SK-N-SH (cell line): Measurements from ENCODE around the gene CCDC194. TPM values are rescaled to one million over a fixed set of nuclear protein-coding genes. Genes with fewer than 3 reads are reported as not detected.

Source experiments
- CTCF ChIA-PET: fragments of 300-600, 350-600 bp; formaldehyde crosslinking; extraction: SDS; loops from one replicate; lab custom pipeline; 2021; lab: Yijun Ruan, JAX
- POLR2A ChIA-PET: fragments of 350-600 bp; sonication (Branson Sonifier 250); formaldehyde crosslinking; extraction: SDS; loops from one replicate; lab custom pipeline; 2020; ENCODE audit warnings: antibody characterized with exemption, inconsistent platforms; lab: Yijun Ruan, JAX
- DNase-seq: peaks from one replicate; pipeline ENCODE4 v3.0.0; 2012
- H2AFZ ChIP-seq: fragments of 200-600 bp; sonication (generic); 2 replicates; pipeline ENCODE4 v1.8.1; 2016; ENCODE audit warnings: antibody characterized with exemption, mild to moderate bottlenecking, low read depth
- H3F3A ChIP-seq: fragments of 200-600 bp; sonication (generic); replicated peaks from 2 replicates; pipeline ENCODE3; 2016; ENCODE audit warnings: antibody characterized with exemption, mild to moderate bottlenecking; ENCODE audit not compliant: insufficient read depth
- H3K27ac ChIP-seq, 2 experiments: fragments of 200-500 bp in 1 of 2; fragments of 200-600 bp in 1 of 2; sonication (Bioruptor generic) in 1 of 2; sonication (generic), shearing (Covaris generic) in 1 of 2; 2 replicates each; pipeline versions ENCODE4 v1.5.1 to v1.6.1; 2014 to 2016; ENCODE audit warnings: low read depth in 2 of 2, inconsistent platforms in 1 of 2, low read length in 1 of 2, mild to moderate bottlenecking in 1 of 2, mixed read lengths in 1 of 2
- H3K27me3 ChIP-seq: fragments of 200-600 bp; sonication (generic), shearing (Covaris generic); 2 replicates; pipeline ENCODE4 v1.6.1; 2016; ENCODE audit warnings: mixed run types; ENCODE audit not compliant: insufficient read depth
- H3K36me3 ChIP-seq, 2 experiments: fragments of 200-500 bp in 1 of 2; fragments of 200-600 bp in 1 of 2; sonication (Bioruptor generic) in 1 of 2; sonication (generic) in 1 of 2; replicated peaks in 1 of 2; 2 replicates each; pipeline versions ENCODE3 to v1.5.1; 2014 to 2016; ENCODE audit warnings: low read length in 1 of 2, mild to moderate bottlenecking in 1 of 2; ENCODE audit not compliant: insufficient read depth in 2 of 2, control insufficient read depth in 1 of 2
- H3K4me1 ChIP-seq, 2 experiments: fragments of 200-500 bp in 1 of 2; fragments of 200-600 bp in 1 of 2; sonication (Bioruptor generic) in 1 of 2; sonication (generic), shearing (Covaris generic) in 1 of 2; 2 replicates each; pipeline versions ENCODE4 v1.5.1 to v1.6.1; 2014 to 2016; ENCODE audit warnings: low read depth in 1 of 2, low read length in 1 of 2, mixed run types in 1 of 2; ENCODE audit not compliant: insufficient read depth in 2 of 2, control insufficient read depth in 1 of 2
- H3K4me2 ChIP-seq: fragments of 200-600 bp; sonication (generic), shearing (Covaris generic); 2 replicates; pipeline ENCODE4 v1.6.1; 2017; ENCODE audit warnings: mixed run types
- H3K4me3 ChIP-seq, 2 experiments: fragments of 200-500 bp in 1 of 2; fragments of 200-600 bp in 1 of 2; sonication (Bioruptor generic) in 1 of 2; sonication (generic), shearing (Covaris generic) in 1 of 2; 2 replicates each; pipeline versions ENCODE4 v1.5.1 to v1.8.1; 2014 to 2016; ENCODE audit warnings: low read depth in 2 of 2, inconsistent platforms in 1 of 2, low read length in 1 of 2, mild to moderate bottlenecking in 1 of 2, mixed read lengths in 1 of 2, moderate library complexity in 1 of 2
- H3K79me2 ChIP-seq: fragments of 200-600 bp; sonication (generic); 2 replicates; pipeline ENCODE4 v1.8.1; 2017; ENCODE audit warnings: mild to moderate bottlenecking; ENCODE audit not compliant: insufficient read depth
- H3K9ac ChIP-seq: fragments of 200-600 bp; sonication (generic); 2 replicates; pipeline ENCODE4 v1.6.1; 2017; ENCODE audit warnings: mixed run types
- H3K9me2 ChIP-seq: fragments of 200-600 bp; sonication (generic); 2 replicates; pipeline ENCODE4 v1.6.1; 2017; ENCODE audit warnings: mixed run types
- H3K9me3 ChIP-seq: fragments of 200-600 bp; sonication (generic); 2 replicates; pipeline ENCODE4 v1.6.1; 2017; ENCODE audit warnings: mixed run types, mild to moderate bottlenecking, moderate library complexity
- H4K20me1 ChIP-seq: fragments of 200-600 bp; sonication (generic); 2 replicates; pipeline ENCODE4 v1.6.1; 2017; ENCODE audit warnings: mild to moderate bottlenecking, mixed run types; ENCODE audit not compliant: insufficient read depth
- ELF1 ChIP-seq: IDR thresholded peaks from 2 replicates; pipeline ENCODE4 v1.4.0; 2012
- EZH2phosphoT487 ChIP-seq: fragments of 200-600 bp; sonication (generic); IDR thresholded peaks from 2 replicates; pipeline ENCODE4 v1.6.1; 2017; ENCODE audit warnings: low read depth, mixed run types, mild to moderate bottlenecking, antibody characterized with exemption, moderate library complexity, borderline replicate concordance
- FOSL2 ChIP-seq: IDR thresholded peaks from 2 replicates; pipeline ENCODE4 v1.4.0; 2012; ENCODE audit warnings: low read depth, mild to moderate bottlenecking, moderate library complexity, borderline replicate concordance
- GABPA ChIP-seq: IDR thresholded peaks from 2 replicates; pipeline ENCODE4 v1.4.0; 2012; ENCODE audit warnings: low read depth, mild to moderate bottlenecking
- GATA2 ChIP-seq: sonication (generic); formaldehyde crosslinking; IDR thresholded peaks from 2 replicates; pipeline ENCODE4 v1.5.0; 2020; ENCODE audit warnings: mild to moderate bottlenecking, missing genetic modification reagents
- JUND ChIP-seq: IDR thresholded peaks from 2 replicates; pipeline ENCODE4 v1.4.0; 2012
- MXI1 ChIP-seq: IDR thresholded peaks from 2 replicates; pipeline ENCODE4 v1.6.1; 2012; ENCODE audit warnings: mild to moderate bottlenecking, low read depth, low read length, improper control_type of control experiment
- NRF1 ChIP-seq: IDR thresholded peaks from 2 replicates; pipeline ENCODE4 v1.6.1; 2012; ENCODE audit warnings: low read depth, mild to moderate bottlenecking, low read length
- POLR2AphosphoS5 ChIP-seq: IDR thresholded peaks from 2 replicates; pipeline ENCODE4 v1.6.1; 2012; ENCODE audit warnings: low read depth, low read length
- RAD21 ChIP-seq: IDR thresholded peaks from 2 replicates; pipeline ENCODE4 v1.6.1; 2012; ENCODE audit warnings: mild to moderate bottlenecking, low read length
- RCOR1 ChIP-seq: fragments of 150-350 bp; IDR thresholded peaks from 2 replicates; pipeline ENCODE4 v1.6.1; 2017; ENCODE audit warnings: antibody characterized with exemption, low read length
- RFX5 ChIP-seq: IDR thresholded peaks from 2 replicates; pipeline ENCODE4 v1.6.1; 2012; ENCODE audit warnings: mild to moderate bottlenecking, improper control_type of control experiment, low read length
- RXRA ChIP-seq: IDR thresholded peaks from 2 replicates; pipeline ENCODE4 v1.4.0; 2012; ENCODE audit warnings: low read depth, mild to moderate bottlenecking, borderline replicate concordance
- SIN3A ChIP-seq: IDR thresholded peaks from 2 replicates; pipeline ENCODE4 v1.6.1; 2012; ENCODE audit warnings: low read depth, mild to moderate bottlenecking, low read length, moderate library complexity, borderline replicate concordance
- SMC3 ChIP-seq: IDR thresholded peaks from 2 replicates; pipeline ENCODE4 v1.6.1; 2012; ENCODE audit warnings: low read depth, low read length, improper control_type of control experiment
- TAF1 ChIP-seq: IDR thresholded peaks from 2 replicates; pipeline ENCODE4 v1.6.1; 2012; ENCODE audit warnings: low read depth, mild to moderate bottlenecking, low read length, moderate library complexity, borderline replicate concordance
- YY1 ChIP-seq: IDR thresholded peaks from 2 replicates; pipeline ENCODE4 v1.4.0; 2012; ENCODE audit warnings: low read depth, mild to moderate bottlenecking
- WGBS: methylation state at CpG from one replicate; pipeline ENCODE4 v1.1.6; 2017; ENCODE audit warnings: low lambda C conversion rate; 5-methylcytosine and 5-hydroxymethylcytosine counted together
- polyA plus RNA-seq, 3 experiments: library from polyadenylated mRNA; depleted of rRNA; stranded (reverse); fragments of >200 nt; gene quantifications; 2 replicates each; pipeline ENCODE4 v1.2.3, GENCODE V29; 2012
- TF ChIP-seq, protein P1 (sequence below): fragments of 200-600 bp; sonication (generic); IDR thresholded peaks from 2 replicates; pipeline ENCODE4 v1.6.1; 2017; ENCODE audit warnings: antibody characterized with exemption, mild to moderate bottlenecking, moderate library complexity
- TF ChIP-seq, protein P2 (sequence below): IDR thresholded peaks from 2 replicates; pipeline ENCODE4 v1.6.1; 2012; ENCODE audit warnings: mild to moderate bottlenecking, low read depth, low read length, moderate library complexity
- TF ChIP-seq, protein P3 (sequence below): IDR thresholded peaks from 2 replicates; pipeline ENCODE4 v1.4.0; 2012; ENCODE audit warnings: low read depth, borderline replicate concordance
- TF ChIP-seq, protein P4 (sequence below): IDR thresholded peaks from 2 replicates; pipeline ENCODE4 v1.4.0; 2012; ENCODE audit warnings: low read depth

The CCDC194 gene
- polyA plus RNA-seq, 1 of the 3 experiments (the other 2 are of a cell fraction) = not detected

DNA sequence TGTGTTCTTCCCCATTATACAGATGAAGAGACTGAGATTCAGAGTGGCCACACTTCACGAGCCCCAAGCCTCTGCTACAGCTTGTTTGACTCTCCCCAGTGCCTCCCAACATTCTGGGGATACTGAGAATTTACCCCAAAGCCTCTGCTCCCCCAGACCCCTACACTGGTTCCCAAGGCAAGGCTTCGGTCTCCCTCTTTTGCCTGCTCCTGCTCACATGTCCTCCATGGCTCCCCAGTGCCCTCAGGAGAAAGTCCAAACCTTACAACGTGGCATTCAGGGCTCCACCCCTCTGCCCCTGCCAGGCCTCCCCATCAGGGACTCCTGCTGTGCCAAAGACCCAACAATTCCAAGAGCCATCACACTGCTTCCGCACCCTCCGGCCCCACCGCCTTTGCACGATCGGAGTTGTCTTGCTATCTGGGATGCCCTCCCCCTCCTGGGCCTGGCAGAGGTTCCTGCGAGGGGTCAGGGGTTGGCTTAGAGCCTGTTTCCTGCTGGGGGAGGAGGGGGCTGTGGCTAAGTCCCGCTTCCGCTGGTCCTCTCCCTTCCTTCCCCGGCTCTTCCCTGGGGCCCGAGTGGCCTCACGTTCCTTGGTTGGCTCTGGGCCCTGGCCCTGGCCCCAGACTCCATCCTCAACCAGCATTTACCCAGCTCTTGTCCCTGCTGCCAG lies 41.3 kb downstream of the CCDC194 start:
- Histone ChIP-seq H3K79me2 (no peaks in the 10 kb centered on the region), H3F3A (no peaks in the 10 kb centered on the region), H3K4me1 (peaks cover 5 to 6% of the 10 kb centered on the region in 2 experiments; a peak in 1 of 4 replicates), H3K27ac (no peak overlapping the region), H3K9ac (no peak overlapping the region), H3K4me3 (no peak overlapping the region), H3K4me2 (no peak overlapping the region), H3K27me3 (no peaks in the 10 kb centered on the region), H4K20me1 (no peaks in the 10 kb centered on the region), H3K36me3 (no peaks in the 10 kb centered on the region), H3K9me2 (no peaks in the 10 kb centered on the region), H3K9me3 (no peaks in the 10 kb centered on the region), H2AFZ (no peak overlapping the region)
- DNase-seq = no peak
- POLR2A ChIA-PET = no interaction called here
- no peak for TF ChIP-seq JUND
- TF ChIP-seq POLR2AphosphoS5 = no peak
- TF ChIP-seq RFX5 = no peak
- no peak for TF ChIP-seq RXRA
- no peak for TF ChIP-seq TAF1
- TF ChIP-seq GABPA = no peak
- TF ChIP-seq RCOR1 = no peak
- TF ChIP-seq EZH2phosphoT487 = no peak
- TF ChIP-seq ELF1 = no peak
- TF ChIP-seq RAD21 = no peak
- no peak for TF ChIP-seq SIN3A
- TF ChIP-seq, protein P1, sequence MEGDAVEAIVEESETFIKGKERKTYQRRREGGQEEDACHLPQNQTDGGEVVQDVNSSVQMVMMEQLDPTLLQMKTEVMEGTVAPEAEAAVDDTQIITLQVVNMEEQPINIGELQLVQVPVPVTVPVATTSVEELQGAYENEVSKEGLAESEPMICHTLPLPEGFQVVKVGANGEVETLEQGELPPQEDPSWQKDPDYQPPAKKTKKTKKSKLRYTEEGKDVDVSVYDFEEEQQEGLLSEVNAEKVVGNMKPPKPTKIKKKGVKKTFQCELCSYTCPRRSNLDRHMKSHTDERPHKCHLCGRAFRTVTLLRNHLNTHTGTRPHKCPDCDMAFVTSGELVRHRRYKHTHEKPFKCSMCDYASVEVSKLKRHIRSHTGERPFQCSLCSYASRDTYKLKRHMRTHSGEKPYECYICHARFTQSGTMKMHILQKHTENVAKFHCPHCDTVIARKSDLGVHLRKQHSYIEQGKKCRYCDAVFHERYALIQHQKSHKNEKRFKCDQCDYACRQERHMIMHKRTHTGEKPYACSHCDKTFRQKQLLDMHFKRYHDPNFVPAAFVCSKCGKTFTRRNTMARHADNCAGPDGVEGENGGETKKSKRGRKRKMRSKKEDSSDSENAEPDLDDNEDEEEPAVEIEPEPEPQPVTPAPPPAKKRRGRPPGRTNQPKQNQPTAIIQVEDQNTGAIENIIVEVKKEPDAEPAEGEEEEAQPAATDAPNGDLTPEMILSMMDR = no peak
- 80% methylated on average over 13 of the region's 14 CpGs for WGBS
- CTCF ChIA-PET = interaction anchor here (0.6 to 1.0 kb wide), 2 partner anchors 22 to 33 kb away, joined by 3 read pairs; no protein-coding TSS in a partner anchor

DNA sequence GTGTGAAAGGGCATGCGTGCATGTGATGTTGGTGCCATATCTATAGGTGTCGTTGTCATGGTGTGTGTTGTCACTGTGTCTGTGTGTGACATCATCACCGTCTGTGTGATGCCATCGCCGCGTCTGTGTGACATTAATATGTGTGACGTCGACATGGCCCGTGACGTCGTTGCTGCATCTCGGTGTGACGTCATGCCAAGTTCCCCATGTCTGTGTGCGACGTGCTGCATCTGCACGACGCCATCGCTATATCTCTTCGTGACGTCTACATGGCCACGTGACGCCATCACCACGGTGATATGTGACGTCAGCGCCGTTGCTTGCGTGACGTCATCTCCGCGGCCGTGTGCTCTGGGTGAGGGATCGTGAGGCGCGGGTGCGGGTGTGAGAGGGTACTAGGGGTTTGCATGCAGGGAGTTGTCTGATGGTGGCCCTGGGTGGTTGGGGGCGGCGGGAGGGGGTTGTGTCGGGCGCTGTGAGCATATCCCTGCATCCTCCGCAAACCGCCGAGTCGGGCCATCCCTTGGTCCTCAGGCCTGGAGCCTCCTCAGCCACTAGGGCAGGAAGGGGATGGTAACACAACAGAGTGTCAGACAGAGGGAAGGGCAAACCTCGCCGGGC lies 42.1 kb downstream of the CCDC194 start:
- no peaks in the 10 kb centered on the region for H3K79me2 ChIP-seq
- H4K20me1 ChIP-seq = no peaks in the 10 kb centered on the region
- WGBS = 93% methylated on average over 37 of the region's 45 CpGs
- H3F3A ChIP-seq = no peaks in the 10 kb centered on the region
- ChIA-PET POLR2A (no interaction called here), CTCF (no interaction called here)
- H3K27me3 ChIP-seq = no peaks in the 10 kb centered on the region
- H3K27ac ChIP-seq = no peak overlapping the region
- no peak overlapping the region for H2AFZ ChIP-seq
- no peak overlapping the region for H3K4me2 ChIP-seq
- peaks cover 5 to 6% of the 10 kb centered on the region in 2 experiments; a peak in 1 of 4 replicates for H3K4me1 ChIP-seq
- no peak overlapping the region for H3K9ac ChIP-seq
- H3K4me3 ChIP-seq = no peak overlapping the region
- H3K9me3 ChIP-seq = no peaks in the 10 kb centered on the region
- DNase-seq = no peak
- no peaks in the 10 kb centered on the region for H3K9me2 ChIP-seq
- no peaks in the 10 kb centered on the region for H3K36me3 ChIP-seq
- TF ChIP-seq, protein P2, sequence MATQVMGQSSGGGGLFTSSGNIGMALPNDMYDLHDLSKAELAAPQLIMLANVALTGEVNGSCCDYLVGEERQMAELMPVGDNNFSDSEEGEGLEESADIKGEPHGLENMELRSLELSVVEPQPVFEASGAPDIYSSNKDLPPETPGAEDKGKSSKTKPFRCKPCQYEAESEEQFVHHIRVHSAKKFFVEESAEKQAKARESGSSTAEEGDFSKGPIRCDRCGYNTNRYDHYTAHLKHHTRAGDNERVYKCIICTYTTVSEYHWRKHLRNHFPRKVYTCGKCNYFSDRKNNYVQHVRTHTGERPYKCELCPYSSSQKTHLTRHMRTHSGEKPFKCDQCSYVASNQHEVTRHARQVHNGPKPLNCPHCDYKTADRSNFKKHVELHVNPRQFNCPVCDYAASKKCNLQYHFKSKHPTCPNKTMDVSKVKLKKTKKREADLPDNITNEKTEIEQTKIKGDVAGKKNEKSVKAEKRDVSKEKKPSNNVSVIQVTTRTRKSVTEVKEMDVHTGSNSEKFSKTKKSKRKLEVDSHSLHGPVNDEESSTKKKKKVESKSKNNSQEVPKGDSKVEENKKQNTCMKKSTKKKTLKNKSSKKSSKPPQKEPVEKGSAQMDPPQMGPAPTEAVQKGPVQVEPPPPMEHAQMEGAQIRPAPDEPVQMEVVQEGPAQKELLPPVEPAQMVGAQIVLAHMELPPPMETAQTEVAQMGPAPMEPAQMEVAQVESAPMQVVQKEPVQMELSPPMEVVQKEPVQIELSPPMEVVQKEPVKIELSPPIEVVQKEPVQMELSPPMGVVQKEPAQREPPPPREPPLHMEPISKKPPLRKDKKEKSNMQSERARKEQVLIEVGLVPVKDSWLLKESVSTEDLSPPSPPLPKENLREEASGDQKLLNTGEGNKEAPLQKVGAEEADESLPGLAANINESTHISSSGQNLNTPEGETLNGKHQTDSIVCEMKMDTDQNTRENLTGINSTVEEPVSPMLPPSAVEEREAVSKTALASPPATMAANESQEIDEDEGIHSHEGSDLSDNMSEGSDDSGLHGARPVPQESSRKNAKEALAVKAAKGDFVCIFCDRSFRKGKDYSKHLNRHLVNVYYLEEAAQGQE = no peak
- TF ChIP-seq, protein P3, sequence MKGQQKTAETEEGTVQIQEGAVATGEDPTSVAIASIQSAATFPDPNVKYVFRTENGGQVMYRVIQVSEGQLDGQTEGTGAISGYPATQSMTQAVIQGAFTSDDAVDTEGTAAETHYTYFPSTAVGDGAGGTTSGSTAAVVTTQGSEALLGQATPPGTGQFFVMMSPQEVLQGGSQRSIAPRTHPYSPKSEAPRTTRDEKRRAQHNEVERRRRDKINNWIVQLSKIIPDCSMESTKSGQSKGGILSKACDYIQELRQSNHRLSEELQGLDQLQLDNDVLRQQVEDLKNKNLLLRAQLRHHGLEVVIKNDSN = no peak
- TF ChIP-seq MXI1 (no peak), SMC3 (no peak), RFX5 (no peak), RAD21 (no peak), EZH2phosphoT487 (no peak), SIN3A (no peak), FOSL2 (no peak), TAF1 (no peak), NRF1 (no peak), YY1 (no peak), GATA2 (no peak), POLR2AphosphoS5 (no peak)
- TF ChIP-seq, protein P4, sequence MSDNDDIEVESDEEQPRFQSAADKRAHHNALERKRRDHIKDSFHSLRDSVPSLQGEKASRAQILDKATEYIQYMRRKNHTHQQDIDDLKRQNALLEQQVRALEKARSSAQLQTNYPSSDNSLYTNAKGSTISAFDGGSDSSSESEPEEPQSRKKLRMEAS = no peak
